Ovary (tissue), 3 donors: ENCODE data around the gene LCK.

Experiments
- POLR2A ChIP-seq: fragments of 450-650 bp; IDR thresholded peaks from one replicate; pipeline ENCODE4 v1.6.1; 2017; ENCODE audit warnings: antibody characterized with exemption, mild to moderate bottlenecking, moderate library complexity
- TF ChIP-seq, protein P1 (sequence below), 3 donors: fragments of 450-650 bp in 2 of 3; fragments of 200-600 bp in 1 of 3; IDR thresholded peaks; one replicate each; pipeline versions ENCODE4 v1.5.1 to v1.8.0; 2016 to 2022; ENCODE audit warnings: antibody characterized with exemption in 3 of 3, mild to moderate bottlenecking in 1 of 3
- donor health status: DM: no; HTN: no; CAD: no.

DNA sequence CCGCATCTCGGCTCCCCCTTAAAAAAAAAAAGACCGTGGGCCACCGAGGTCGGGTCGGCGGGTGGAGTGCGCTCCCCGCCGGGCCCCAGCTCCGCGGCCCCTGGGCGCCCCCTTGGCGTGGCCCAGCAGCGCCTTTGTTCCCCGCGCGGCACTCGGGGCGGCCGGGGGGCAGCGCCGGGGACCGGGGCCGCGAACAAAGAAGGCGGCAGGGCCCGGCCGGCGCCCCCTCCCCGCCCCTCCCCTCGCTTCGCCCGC, 84.4 kb downstream of the LCK start:
- TF ChIP-seq, protein P1, sequence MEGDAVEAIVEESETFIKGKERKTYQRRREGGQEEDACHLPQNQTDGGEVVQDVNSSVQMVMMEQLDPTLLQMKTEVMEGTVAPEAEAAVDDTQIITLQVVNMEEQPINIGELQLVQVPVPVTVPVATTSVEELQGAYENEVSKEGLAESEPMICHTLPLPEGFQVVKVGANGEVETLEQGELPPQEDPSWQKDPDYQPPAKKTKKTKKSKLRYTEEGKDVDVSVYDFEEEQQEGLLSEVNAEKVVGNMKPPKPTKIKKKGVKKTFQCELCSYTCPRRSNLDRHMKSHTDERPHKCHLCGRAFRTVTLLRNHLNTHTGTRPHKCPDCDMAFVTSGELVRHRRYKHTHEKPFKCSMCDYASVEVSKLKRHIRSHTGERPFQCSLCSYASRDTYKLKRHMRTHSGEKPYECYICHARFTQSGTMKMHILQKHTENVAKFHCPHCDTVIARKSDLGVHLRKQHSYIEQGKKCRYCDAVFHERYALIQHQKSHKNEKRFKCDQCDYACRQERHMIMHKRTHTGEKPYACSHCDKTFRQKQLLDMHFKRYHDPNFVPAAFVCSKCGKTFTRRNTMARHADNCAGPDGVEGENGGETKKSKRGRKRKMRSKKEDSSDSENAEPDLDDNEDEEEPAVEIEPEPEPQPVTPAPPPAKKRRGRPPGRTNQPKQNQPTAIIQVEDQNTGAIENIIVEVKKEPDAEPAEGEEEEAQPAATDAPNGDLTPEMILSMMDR (IDR thresholded peaks at IDR 0.05) = no peak
- no peak for TF ChIP-seq POLR2A
